Activated CD8-positive, alpha-beta memory T cell treated with anti-CD3 and anti-CD28 coated beads, Interleukin-2, amount 50 U/mL, for 48 hours (primary cell): Measurements from ENCODE around the gene JPH4.
"Not testable (repeated sequence)": the region's sequence is repeated elsewhere in the genome, so short reads cannot be mapped to it uniquely, and the experiment has no call there.

Experiments used
- DNase-seq: peaks from one replicate; pipeline ENCODE4 v3.0.0-alpha.2; 2020

JPH4 gene

GRCh38 chr14:23544511-23545447 is 33.8 kb downstream of the JPH4 start:
- DNase-seq: no peak

GRCh38 chr14:23543403-23543802 is 35.2 kb downstream of the JPH4 start:
- DNase-seq: no peak

GRCh38 chr14:23542261-23542660 is 36.3 kb downstream of the JPH4 start:
- DNase-seq: no peak

- DNase-seq: no peak
Measured at GRCh38 chr14:23540141-23540469, 38.5 kb downstream of the JPH4 start.

DNA sequence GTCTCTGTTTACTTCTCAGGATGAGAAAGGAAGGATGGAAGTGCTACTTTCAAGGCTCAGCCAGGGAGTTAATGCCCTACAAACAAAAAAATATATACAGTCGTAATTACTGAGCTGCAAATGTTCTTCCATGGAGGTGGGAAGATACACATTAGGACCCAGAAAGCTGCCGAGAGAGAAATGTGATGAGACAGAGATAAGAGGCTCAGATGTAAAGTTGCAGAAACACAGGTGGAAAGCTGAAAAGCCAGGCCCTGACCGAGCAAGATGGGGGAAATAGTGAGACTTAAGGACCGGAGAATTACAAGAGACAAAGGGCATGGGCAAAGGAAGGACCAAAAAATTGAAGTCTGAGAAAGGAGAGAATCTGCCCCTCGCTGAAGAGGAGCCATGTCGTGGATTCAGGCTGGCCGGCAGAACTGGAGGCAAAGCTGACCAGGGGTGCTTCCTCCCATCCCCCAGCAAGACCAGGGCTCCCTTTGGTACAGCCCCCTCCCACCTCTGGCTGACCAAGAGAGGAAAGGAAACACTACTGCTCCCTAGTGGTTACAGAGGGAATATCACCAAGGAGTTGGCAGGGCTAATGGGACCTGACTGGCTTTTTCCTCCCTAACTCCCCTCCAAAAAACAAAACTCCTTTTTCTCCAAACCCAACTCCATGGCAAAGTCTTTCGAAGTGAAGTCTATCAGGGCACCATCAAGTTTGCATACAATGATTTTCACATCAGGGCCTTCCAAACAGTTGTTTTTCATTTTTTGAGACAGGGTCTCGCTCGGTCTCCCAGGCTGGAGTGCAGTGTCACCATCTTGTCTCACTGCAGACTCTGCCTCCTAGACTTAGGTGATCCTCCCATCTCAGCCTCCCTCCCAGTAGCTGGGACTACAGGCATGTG is 39.1 kb downstream of the JPH4 start:
- no peak for DNase-seq

DNA sequence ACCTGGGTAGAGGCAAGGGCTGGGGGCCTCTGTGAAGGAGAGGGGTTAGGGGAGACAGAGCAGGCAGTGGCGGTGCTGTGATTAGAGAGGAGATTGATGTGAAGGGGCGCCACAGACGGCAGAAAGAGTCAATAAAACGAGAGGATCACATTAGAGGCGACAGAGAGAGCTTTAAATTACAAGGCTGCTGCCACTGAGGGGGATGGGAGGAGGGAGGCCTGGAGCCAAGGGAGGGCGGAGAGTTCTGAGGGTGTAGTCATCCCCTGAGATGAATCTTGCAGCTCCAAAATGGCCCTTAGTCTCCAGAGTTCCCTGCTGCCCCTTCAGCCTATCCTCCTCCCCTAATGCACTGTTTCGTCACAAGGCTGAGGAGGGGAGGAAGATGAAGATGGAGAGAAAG is 39.8 kb downstream of the JPH4 start:
- DNase-seq: no peak

DNA sequence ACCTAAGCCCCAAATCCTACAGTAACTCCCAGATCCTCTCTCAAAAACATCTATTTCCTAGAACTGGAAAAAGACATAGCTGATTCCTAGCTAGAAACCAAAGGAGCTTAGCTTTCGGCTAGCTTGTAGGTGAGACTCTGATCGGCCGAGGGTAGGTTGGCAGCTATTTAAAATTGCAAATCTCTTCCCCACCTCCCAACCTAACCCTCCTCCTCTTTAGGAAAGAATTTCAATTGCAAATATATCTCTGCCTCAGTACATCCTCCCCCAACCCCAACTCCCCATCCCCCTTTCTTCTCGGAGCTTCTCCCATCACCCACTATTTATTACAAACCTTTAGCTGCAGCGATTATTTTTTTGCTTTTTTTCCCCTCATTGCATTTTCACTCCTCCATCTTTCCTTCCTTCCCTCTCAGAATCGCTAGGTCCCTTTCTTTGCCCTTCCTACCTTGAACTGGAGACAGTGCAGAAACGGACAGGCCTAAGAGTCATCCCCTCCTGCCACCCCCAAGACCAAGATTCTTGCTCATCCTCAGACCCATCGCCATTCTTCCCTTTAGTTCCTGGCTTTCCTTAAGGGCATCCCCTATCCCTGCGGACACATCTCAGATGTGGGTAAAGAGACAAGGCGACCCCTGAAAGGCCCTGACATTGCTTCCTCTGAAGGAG is 40.4 kb downstream of the JPH4 start:
- DNase-seq: no peak

GRCh38 chr14:23537351-23538049 is 41.1 kb downstream of the JPH4 start:
- no peak for DNase-seq

- DNase-seq: not testable (repeated sequence)
Measured at GRCh38 chr14:23536906-23537305, 41.7 kb downstream of the JPH4 start.

DNA sequence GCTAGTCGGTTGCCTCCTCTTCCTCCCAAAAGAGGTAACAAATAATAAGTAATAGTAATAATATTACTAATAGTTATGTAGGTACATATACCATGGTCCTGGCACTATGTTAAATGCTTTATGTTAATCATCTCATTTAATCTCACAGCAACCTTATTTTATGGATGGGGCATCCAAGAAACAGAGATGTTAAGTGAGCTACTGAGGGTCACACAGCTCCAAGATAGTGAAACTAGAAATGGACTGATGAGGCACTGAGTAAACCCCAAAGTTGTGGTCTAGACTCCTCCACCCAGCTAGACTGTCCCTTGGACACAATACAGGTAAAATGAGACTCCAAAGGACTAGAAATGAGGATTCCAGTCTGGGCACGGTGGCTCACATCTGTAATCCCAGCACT is 42.1 kb downstream of the JPH4 start:
- no peak for DNase-seq

DNA sequence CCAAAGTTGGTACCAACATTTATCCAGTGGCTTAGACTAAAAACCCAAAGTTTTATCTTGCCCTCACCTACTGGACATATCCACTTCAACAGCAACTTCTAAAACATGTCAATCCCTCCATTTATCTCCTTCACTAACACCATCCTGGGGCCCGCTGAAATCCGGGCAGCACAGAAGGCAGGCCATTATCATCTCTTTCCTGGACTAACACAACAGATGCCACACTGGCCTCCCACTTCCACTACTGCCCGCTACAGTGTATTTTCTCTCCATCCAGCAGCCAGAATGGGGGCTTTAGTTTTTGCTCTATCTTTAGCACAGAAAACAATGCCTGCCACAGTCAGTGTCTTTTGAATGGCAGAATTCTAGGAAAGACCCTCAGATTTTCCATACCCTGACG is 42.6 kb downstream of the JPH4 start:
- no peak for DNase-seq

- DNase-seq: no peak
Measured at GRCh38 chr14:23533652-23534435, 44.7 kb downstream of the JPH4 start.

GRCh38 chr14:23532658-23533057 is 45.9 kb downstream of the JPH4 start:
- no peak for DNase-seq

- DNase-seq: no peak
Measured at GRCh38 chr14:23531391-23531790, 47.2 kb downstream of the JPH4 start.

DNA sequence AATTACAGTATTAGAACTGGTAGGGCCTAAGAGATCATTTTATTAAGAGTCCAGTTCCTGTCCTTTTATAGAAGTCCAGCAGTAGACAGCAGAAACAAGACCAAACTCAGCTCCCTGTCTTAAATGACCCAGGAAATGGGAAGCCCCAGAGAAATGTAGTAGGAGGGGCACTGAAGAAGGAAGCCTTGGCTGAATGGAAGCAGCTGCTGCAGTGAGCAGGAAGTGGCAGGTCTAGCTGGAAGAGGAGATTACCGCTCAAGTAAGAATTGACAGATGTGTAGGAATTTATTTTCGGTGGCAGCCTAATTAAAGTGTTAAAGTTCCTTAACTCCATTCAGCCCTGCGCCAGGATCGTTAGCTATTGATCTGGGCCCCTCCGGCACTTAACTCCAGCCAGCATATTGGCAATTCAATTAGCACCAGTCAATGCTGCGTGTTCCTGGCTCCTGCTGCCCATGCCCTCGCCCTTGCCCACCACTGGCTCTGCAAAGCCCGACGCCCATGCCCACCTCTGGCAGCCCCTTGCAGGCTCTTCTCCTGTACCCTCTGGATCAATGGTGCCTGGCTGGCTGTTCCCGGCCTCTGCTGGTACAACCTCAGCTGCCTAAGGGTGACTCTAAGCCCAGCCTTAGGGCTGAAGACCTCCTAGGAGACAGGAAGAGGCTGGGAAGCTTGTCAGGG is 48.1 kb downstream of the JPH4 start:
- no peak for DNase-seq

- no peak for DNase-seq
Measured at GRCh38 chr14:23529016-23529415, 49.6 kb downstream of the JPH4 start.

DNA sequence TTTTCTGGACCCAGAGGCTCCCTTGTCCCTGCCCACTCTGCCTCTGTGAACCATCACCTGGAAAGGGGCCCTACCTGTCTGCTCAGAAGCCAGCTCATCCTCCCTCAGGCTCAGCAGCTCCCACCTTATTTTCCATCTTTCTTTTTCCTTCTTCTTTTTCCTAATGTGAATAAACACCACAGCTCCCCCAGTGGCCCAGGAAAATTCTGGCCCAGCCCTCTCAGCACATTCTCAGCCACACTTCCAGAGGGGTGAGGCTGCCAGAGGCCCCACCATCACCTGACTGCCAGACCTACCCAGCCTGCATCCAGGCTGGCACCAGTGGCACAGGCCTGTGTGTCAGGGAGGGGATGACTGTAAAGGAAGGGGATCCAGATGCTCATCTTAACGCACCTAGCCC is 50.0 kb downstream of the JPH4 start:
- no peak for DNase-seq

- DNase-seq: no peak
Measured at GRCh38 chr14:23525611-23526010, 53.0 kb downstream of the JPH4 start.

DNA sequence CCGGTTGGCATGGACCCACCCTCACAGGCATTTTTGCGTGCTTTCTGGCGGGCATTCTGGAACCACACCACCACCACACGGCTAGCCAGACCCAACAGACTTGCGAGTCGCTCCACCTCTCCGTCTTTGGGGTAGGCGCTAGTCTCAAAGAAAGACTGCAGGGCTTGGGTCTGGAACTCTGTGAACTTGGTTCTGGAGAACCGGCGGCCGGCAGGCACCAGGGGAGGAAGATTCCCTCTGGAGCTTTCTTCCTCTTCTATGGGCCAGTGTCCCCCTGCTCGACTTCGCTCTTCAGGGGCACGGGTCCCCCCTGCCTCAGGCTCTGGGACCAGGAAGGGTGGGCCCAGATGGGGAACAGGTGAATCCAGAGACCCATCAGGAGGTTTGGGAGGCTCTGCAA is 53.6 kb downstream of the JPH4 start:
- DNase-seq: no peak

GRCh38 chr14:23523229-23524016 is 55.2 kb downstream of the JPH4 start:
- no peak for DNase-seq
